ENCODE results near the gene MGA. TPM values are rescaled to one million over a fixed set of nuclear protein-coding genes. Genes with fewer than 3 reads are reported as not detected.

MGA gene
- total RNA-seq, 1 donor from 2014 or later = 38.3 TPM

DNA sequence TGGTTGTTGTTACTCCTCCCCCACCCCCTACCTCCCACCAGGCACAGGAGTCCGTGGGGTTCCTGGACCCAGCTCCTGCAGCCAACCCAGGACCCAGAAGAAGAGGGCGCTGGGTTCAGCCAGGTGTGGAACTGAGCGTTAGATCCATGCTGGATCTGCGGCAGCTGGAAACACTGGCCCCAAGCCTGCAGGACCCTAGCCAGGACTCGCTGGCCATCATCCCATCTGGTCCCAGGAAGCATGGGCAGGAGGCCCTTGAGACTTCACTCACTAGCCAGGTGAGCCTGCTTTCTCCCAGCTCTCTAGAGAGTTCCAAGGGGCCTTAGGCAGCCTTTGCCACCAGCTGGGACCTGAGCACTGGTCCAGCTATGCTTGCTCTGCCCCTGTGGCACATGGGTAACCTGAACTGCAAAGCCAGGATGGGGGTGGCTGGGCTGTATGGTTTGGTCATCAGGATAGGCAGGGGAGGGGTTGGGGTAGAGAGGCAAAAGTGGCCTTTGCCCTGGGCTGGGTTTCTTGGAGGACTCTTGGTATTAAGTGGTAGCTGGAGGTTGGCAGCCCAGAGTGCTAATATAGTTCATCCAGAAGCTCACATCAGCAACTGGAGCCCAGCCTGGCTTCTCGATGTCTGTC, 160.7 kb downstream of the MGA start:
- TF ChIP-seq, protein P1, sequence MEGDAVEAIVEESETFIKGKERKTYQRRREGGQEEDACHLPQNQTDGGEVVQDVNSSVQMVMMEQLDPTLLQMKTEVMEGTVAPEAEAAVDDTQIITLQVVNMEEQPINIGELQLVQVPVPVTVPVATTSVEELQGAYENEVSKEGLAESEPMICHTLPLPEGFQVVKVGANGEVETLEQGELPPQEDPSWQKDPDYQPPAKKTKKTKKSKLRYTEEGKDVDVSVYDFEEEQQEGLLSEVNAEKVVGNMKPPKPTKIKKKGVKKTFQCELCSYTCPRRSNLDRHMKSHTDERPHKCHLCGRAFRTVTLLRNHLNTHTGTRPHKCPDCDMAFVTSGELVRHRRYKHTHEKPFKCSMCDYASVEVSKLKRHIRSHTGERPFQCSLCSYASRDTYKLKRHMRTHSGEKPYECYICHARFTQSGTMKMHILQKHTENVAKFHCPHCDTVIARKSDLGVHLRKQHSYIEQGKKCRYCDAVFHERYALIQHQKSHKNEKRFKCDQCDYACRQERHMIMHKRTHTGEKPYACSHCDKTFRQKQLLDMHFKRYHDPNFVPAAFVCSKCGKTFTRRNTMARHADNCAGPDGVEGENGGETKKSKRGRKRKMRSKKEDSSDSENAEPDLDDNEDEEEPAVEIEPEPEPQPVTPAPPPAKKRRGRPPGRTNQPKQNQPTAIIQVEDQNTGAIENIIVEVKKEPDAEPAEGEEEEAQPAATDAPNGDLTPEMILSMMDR (IDR thresholded peaks at IDR 0.05) = no peak
- no peaks in the 10 kb centered on the region for H3K27me3 Mint-ChIP-seq (ENCODE audit: low read depth)
- no peak overlapping the region for H3K4me3 Mint-ChIP-seq (ENCODE audit: unreplicated experiment)
- no peak overlapping the region for H3K27ac Mint-ChIP-seq (ENCODE audit: unreplicated experiment)
- DNase-seq (ENCODE audit: low spot score) = no peak
- H3K4me1 Mint-ChIP-seq (ENCODE audit: low read depth) = no peaks in the 10 kb centered on the region
- H3K9me3 Mint-ChIP-seq (ENCODE audit: low read depth) = no peaks in the 10 kb centered on the region
- H3K36me3 Mint-ChIP-seq (ENCODE audit: low read depth) = peaks cover 49% of the 10 kb centered on the region

DNA sequence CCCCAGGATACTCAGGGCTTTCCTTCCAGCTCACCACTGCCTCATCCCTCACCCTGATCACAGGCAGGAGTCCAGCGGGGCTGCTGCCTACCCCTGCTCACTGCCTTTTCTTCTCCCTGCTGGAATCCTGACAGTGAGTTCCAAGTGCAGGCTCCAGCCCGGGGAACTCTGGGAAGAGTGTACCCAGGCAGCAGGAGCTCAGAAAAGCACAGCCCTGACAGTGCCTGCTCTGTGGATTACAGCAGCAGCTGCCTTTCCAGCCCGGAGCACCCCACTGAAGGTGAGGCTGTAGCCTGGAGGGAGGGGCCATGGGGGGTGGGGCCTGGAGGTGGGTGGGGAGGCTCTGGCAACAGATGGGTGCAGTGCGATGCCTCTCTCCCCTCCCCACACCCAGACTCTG, 161.6 kb downstream of the MGA start:
- DNase-seq (ENCODE audit: low spot score) = no peak
- H3K4me3 Mint-ChIP-seq (ENCODE audit: unreplicated experiment) = no peak overlapping the region
- peaks cover 4% of the 10 kb centered on the region for H3K4me1 Mint-ChIP-seq (ENCODE audit: low read depth)
- TF ChIP-seq, protein P1 (IDR thresholded peaks at IDR 0.05) = no peak
- peaks cover 44% of the 10 kb centered on the region for H3K36me3 Mint-ChIP-seq (ENCODE audit: low read depth)
- no peak overlapping the region for H3K27ac Mint-ChIP-seq (ENCODE audit: unreplicated experiment)
- no peaks in the 10 kb centered on the region for H3K27me3 Mint-ChIP-seq (ENCODE audit: low read depth)
- H3K9me3 Mint-ChIP-seq (ENCODE audit: low read depth) = no peaks in the 10 kb centered on the region

DNA sequence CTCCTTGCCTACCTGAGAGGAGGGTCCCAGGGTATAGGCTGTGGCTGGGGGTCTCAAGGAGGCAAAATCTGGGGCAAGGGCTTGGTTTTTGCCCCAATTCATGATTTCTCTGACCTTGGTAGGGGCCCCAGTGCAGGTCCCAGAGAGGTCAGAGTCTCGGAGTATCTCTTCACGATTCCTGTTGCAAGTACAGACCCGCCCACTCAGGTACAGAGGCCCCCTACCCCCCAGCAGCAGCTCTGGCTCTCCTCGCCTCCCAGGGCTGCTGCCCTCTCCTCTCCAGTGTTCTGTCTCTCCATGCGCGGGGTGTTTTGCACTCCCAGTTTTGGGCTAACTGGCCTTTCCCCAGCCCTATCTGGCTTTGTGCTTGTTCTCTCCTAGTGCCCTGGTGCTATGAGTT, 162.3 kb downstream of the MGA start:
- peaks cover 39% of the 10 kb centered on the region for H3K36me3 Mint-ChIP-seq (ENCODE audit: low read depth)
- no peak for DNase-seq (ENCODE audit: low spot score)
- peaks cover 4% of the 10 kb centered on the region for H3K4me1 Mint-ChIP-seq (ENCODE audit: low read depth)
- H3K9me3 Mint-ChIP-seq (ENCODE audit: low read depth) = no peaks in the 10 kb centered on the region
- TF ChIP-seq, protein P1 (IDR thresholded peaks at IDR 0.05) = no peak
- H3K4me3 Mint-ChIP-seq (ENCODE audit: unreplicated experiment) = no peak overlapping the region
- H3K27ac Mint-ChIP-seq (ENCODE audit: unreplicated experiment) = no peak overlapping the region
- H3K27me3 Mint-ChIP-seq (ENCODE audit: low read depth) = no peaks in the 10 kb centered on the region

Small RNA genes within 50 kb of the gene (microRNA-seq; reads per million reads assigned to microRNA genes)
- not detected for gene MIR626 (ENCODE audit: borderline number of aligned reads)

Other genes starting within 250 kb of the MGA start
- 30.5 to 42.7 TPM (median 31.0 TPM) in 3 replicates for gene RTF1, start 243.3 kb upstream of the MGA start, total RNA-seq
- gene ITPKA, start 166.5 kb upstream of the MGA start, total RNA-seq = 0.32 to 0.36 TPM in 2 of 3 replicates, not detected in the other
- gene LTK, start 146.6 kb upstream of the MGA start, total RNA-seq = 0.73 to 1.4 TPM (median 1.0 TPM) in 3 replicates
- gene RPAP1, start 116.1 kb upstream of the MGA start, total RNA-seq = 25.5 to 38.1 TPM (median 29.9 TPM) in 3 replicates
- 11.8 to 20.3 TPM (median 16.4 TPM) in 3 replicates for gene TYRO3, start 101.2 kb upstream of the MGA start, total RNA-seq
- 24.9 to 36.6 TPM (median 27.2 TPM) in 3 replicates for gene MAPKBP1, start 114.1 kb downstream of the MGA start, total RNA-seq
- 4.9 to 5.4 TPM (median 5.2 TPM) in 3 replicates for gene JMJD7, start 167.7 kb downstream of the MGA start, total RNA-seq
- gene PLA2G4B, start 178.4 kb downstream of the MGA start, total RNA-seq = 2.1 to 3.4 TPM (median 2.9 TPM) in 3 replicates
- gene SPTBN5, start 233.6 kb downstream of the MGA start, total RNA-seq = 2.2 to 3.8 TPM (median 2.9 TPM) in 3 replicates

Measured in chondrocyte (in vitro differentiated cells).